Skin of body (tissue), 2 donors: Measurements from ENCODE around the gene COLEC11. TPM values are rescaled to one million over a fixed set of nuclear protein-coding genes. Genes with fewer than 3 reads are reported as not detected.
"Not testable (repeated sequence)": the region's sequence is repeated elsewhere in the genome, so short reads cannot be mapped to it uniquely, and the experiment has no call there.

ENCODE experiments used
- DNase-seq: peaks from one replicate; lab custom pipeline; 2025; lab: John Stamatoyannopoulos, UW
- total RNA-seq: library from RNA; depleted of rRNA; stranded (reverse); fragments of >200 nt; gene quantifications from one replicate; pipeline ENCODE4 v1.2.3, GENCODE V29; 2014

The COLEC11 gene
- total RNA-seq, 1 donor from 2014 or later, result not detected

DNA sequence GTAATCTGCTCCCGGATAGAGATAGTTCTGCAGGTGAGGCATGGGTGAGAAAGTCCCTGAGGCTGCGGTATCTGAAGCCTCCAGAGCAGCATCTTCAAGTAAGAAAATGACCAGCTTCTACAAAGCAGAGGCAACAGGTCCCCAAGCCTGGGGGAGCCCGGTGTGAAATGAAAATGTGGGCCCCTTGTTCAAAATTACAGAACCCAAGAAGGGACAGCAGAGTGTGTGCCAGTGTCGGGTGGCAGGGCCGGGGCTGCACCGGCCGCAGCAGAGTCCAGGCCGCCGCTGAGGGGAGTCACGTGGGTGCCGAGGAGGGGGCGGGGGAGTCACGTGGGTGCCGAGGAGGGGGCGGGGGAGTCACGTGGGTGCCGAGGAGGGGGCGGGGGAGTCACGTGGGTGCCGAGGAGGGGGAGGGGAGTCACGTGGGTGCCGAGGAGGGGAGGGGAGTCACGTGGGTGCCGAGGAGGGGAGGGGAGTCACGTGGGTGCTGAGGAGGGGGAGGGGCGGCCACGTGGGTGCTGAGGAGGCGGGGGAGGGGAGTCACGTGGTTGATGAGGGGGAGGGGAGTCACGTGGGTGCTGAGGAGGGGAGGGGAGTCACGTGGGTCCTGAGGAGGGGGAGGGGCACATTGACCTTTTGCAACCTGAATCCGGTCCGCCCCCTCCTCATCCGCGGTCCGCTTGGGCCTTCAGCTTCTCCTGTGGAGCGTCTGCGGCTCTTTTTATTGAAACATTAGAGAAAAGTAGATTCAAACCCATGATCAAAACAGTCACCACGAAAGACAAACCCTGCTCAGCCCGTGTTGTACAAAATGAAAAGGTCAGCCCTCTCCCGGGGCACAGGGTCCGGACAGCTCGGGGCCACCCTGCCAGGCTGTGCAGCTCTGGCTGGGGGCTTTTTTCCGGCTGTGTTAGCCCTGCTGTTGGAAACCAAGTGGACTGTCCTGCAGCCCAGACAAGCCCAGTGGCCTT, 10.4 kb downstream of the COLEC11 start:
- no peak for DNase-seq

DNA sequence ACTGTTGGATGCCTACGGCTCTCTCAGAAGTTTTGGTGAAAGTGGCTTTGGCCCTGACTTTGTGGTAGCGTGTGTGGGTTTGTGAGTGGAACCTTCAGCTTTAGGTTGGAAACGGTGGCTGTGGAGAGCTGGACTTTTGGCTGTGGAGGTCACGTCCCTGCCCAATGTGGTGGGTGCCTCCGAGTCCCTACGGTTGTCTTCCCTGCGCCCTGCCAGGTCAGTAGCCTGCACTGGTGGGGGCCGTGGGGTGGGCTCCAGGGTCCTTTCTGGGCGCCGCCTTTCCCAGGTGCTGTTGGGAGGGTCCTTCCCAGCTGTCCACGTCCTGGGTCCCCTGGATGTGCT, 11.1 kb downstream of the COLEC11 start:
- no peak for DNase-seq

DNA sequence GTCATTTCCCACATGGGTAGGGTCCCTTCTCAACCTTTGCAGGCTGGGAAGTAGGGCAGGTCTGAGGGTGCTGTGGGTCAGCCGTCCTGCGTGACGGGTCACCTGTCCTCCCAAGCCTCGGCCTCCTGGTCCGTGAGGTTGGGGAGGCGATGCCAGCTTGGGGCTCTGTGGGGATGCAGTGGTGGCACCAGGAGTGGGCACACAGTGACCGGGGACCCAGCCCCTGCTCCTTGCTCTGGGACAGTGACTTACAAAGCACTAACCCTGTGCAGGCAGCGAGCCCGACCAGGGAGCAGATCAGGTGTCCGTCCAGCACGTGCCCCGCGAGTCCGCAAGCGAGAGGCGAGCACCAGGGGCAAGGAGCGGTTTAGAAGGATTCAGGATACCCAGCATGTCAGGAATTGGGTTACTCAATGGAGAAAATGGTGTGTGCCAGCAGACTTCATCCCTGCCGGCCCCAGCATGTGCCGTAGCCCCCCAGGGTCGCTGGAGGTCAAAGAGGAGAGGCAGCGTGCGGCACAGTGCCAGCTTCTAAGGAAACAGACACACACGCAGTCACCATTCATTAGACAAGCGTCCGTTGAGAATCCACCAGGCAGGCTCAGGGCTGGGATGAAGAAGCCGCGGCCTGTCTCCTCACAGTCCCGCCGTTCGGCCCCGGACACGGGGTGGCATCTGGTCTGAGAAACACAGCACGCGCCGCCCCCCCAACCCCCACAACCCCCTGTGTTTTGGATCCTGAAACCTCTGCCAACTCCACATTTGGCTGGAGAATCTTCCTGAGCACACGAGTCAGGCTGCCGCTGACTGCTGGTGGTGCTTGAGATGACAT, 11.7 kb downstream of the COLEC11 start:
- no peak for DNase-seq

DNA sequence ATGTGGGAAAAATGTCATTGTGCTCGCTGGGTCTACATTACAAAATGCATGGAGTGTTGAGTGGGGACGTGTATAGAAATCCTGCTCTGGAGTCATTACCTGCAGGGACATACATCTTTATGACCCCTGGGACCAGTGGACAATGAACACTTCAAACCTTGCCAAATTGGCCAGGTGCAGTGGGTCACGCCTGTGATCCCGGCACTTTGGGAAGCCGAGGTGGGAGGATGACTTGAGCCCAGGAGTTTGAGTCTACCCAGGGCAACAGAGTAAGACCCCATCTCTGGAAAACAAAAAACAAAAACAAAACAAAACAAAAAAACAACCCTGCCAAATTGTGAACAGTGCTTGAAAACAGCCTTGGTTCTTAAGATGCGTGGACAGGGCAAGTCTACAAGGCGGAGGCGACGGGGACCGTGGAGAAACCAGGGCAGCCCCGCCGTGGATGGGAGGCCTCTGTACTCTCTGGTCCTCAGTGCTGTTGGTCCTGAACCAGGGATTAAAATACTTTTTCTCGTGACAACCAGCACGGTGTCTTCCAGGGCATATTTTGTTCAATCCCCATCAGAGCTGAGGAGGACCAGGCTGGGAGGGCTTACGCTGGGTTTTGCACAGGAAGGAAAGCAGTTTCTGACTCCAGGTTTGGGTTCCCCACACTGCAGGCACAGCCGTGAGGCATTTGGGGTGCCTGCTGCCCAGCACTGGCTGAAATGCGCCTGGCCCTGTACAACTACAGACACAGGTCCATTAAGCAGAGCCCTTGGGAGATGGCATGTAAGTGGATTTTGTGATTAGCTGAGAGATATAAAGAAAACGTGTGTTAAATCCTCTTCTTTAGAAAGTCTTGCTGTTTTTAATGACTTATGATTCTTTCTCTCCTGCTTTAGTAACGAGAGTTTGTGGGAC, 13.7 kb downstream of the COLEC11 start:
- DNase-seq, result no peak

- not testable (repeated sequence) for DNase-seq
Measured at GRCh38 chr2:3609279-3609673, 14.4 kb downstream of the COLEC11 start.

GRCh38 chr2:3610415-3610814, 15.5 kb downstream of the COLEC11 start:
- DNase-seq, result no peak

DNA sequence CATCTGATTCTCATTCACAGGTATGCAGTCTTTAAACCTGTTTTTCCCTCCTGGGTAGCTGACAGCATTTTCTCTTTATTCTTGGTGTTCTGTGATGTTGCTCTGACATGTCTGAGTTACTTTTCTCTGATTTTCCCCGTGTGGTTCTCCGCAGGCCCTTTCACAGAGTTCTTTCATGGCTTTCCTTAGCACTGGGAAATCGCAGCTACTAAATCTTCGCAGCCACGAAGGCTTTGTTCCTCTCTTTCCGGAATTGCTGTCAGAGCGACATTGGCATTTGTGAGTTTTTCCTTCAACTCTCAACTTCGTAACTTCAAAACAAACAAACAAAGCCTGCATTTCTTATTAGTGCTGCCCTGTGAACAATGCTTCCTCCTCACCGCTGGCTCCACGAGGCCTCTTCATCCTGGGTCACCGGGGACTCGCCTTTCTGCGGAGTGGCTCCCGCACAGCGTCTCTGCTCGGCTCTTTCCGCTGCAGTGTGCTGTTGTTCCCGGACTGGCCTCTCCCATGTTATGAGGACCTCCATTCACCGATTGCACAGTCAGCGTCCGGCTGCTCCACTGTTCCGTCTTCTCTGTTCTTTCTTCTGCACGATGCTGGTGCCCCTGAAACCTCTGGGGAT, 16.1 kb downstream of the COLEC11 start:
- no peak for DNase-seq

DNA sequence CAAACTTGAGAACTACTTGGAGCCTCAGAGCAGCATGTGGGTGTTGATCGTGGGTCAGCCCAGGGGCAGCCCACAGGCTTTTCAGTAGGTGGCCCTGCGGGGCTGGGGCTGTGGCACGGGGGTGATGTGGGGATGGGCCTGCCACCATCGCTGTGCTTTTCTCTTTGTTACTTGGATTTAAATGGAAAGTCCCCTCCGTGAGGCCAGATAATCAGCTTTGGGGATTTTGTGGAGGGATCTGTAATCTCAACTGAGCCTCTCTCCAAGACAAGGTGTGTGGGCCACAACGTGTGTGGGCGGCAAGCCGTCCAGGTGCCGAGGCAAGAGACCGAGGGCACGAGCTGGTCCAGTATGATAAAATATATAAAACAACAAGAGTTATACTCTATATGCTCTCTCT, 16.7 kb downstream of the COLEC11 start:
- DNase-seq, result no peak

DNA sequence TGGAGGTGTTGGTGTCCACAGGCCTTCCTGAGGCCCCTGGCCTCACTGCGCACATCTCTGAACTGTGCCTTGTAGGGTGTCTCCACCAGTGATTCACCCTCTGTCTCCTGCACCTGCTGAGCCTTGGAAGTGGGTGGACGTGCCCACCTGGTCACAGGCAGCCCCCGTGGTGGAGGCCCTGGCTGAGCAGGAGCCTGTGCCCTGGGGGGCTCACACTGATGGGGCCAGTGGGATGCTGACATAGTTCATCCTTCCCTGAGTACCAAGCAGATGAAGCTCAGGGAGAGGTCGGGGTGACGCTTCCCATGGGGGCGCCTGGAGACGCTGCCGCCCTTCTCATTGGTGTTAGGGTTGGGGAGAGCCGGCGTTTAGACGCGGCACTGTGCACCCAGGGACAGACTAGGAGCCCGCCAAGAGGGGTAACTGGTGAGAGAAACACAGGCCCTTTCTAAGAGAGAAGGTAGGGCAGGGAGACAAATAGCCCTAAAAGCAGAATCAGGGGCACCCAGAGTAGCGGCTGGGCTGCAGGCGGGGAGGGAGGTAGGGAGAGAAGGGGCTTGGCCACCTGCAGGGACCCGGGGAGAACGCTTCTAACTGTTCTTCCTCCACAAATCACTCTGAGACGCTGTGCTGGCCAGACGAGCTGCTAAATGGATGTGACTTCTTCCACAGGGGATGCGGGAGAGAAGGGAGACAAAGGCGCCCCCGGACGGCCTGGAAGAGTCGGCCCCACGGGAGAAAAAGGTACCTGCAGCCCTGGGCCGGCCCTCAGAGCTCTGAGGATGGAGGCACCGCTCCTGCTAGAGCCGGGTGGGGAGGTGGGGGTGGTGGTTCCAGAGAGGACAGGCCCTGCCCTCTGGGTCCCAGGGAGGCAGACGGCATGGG, 18.0 kb downstream of the COLEC11 start:
- no peak for DNase-seq

- DNase-seq, result no peak
Measured at GRCh38 chr2:3613524-3613905, 18.6 kb downstream of the COLEC11 start.

DNA sequence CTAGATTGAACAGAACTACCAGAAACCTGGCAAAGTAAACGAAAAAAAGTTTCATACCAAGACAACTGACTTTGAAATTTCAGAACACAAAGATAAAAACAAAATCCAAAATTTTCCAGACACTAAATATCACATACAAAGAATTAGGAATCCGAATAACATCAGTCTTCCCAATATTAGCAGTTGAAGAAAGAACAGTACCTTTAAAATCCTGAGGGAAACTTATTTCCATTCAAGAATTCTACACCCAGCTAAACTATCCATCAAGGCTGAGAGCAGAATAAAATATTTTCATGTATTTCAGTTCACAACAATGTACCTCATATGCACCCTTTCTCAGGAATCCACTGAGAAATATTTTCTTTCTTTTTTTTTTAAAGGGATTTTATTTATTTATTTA, 19.8 kb downstream of the COLEC11 start:
- DNase-seq, result not testable (repeated sequence)

DNA sequence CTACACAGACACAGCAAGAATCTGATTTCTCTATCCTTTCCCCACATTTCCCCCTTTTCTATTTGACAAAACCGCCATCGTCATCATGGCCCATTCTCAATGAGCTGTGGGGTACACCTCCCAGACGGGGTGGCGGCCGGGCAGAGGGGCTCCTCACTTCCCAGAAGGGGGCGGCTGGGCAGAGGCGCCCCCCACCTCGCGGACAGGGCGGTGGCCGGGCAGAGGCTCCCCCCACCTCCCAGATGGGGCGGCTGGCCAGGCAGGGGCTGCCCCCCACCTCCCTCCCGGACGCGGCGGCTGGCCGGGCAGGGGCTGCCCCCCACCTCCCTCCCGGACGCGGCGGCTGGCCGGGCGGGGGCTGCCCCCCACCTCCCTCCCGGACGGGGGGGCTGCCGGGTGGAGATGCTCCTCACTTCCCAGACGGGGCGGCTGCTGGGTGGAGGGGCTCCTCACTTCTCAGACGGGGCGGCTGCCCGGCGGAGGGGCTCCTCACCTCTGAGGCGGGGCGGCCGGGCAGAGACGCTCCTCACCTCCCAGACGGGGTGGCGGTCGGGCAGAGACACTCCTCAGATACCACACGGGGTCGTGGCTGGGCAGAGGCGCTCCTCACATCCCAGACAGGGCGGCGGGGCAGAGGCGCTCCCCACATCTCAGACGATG, 20.8 kb downstream of the COLEC11 start:
- DNase-seq, result not testable (repeated sequence)

GRCh38 chr2:3616435-3617197, 21.7 kb downstream of the COLEC11 start:
- not testable (repeated sequence) for DNase-seq

DNA sequence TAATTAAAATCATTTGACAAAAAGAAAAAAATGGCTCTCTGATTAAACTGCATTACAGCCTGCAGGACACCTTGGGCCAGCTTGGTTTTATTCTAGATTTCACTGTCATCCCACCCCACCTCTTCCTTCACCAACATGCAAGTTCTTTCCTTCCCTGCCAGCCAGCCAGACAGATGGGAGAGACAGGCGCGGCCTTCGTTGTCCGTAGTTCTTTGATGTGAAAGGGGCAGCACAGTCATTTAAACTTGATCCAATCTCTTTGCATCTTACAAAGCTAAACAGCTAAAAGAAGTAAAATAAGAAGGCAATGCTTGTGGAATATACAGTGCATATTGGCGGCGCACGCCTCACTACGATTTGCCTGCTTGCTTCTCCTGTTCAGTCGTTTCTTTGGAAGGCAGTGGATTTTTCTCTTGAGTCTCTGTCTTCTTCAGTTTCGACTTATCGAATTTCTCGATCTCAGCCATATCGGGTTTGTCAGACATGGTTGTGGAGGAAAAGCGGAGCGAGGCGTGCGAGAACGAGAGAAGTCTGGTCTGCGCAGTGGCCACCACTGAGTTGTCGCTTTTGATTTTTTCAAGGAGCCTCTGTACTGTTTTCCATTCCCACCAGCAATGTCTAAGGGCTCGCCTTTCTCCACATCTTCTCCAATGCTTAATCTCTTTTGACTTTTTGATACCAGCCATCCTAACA, 22.4 kb downstream of the COLEC11 start:
- DNase-seq, result no peak

DNA sequence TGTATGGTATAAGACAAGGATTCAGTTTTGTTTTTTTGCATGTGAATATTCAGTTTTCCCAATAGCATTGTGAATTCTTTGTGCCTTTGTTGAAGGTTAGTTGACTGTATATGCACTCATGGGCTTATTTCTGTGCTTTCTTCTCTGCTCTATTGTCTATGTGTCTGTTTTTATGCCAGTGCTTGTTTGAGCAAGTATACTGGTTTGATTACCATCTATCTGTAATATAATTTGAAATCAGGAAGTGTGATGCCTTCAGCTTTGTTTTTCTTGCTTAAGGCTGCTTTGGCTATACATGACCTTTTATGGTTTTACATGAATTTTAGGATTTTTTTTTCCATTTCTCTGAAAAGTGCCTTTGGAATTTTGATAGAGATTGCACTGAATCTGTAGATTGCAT, 23.5 kb downstream of the COLEC11 start:
- DNase-seq, result no peak

- DNase-seq, result no peak
Measured at GRCh38 chr2:3619033-3619432, 24.1 kb downstream of the COLEC11 start.

GRCh38 chr2:3619661-3620060, 24.7 kb downstream of the COLEC11 start:
- not testable (repeated sequence) for DNase-seq

GRCh38 chr2:3620834-3621233, 25.9 kb downstream of the COLEC11 start:
- DNase-seq, result no peak
